ENCODE data around the gene RPTOR. TPM values are rescaled to one million over a fixed set of nuclear protein-coding genes. Genes with fewer than 3 reads are reported as not detected.

The RPTOR gene
- total RNA-seq, 6 experiments from 2014 or later, result 34.4 to 39.2 (median 35.5) TPM

DNA sequence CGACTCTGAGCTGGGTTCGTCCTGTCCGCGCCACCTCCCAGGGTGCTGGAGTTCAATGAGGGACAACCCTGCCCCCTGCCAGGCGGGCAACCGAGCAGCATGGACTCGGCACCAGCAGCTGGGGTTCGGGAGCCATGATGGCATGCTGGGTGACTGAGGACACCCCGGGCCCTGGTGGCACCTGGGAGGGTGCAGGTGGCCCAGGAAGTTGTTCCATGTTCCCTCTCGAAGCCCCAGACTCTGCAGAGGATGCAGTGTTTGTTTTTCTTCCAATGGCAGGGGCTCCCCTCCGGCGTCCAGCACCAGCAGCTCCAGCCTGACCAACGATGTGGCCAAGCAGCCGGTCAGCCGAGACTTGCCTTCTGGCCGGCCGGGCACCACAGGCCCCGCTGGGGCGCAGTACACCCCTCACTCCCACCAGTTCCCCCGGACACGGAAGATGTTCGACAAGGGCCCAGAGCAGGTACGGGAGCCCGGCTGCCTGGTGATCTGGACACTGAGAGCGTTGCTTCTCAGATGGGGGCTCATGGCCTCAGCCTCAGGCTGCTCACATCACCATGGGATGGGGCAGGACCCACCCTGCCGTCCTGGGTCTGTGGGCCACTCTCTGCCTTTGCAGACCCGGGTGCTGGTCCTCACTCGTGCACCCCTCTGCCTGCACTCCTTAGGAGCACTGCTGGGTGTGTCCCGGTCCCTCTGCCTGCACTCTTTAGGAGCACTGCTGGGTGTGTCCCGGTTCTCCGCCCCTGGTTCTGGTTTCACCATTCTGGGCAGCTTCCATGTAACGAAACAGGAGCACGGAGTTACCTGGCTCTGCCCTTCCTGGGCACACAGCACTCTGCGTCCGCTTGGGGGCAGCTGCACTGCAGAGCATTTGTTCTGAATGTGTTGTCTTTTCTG, 378.8 kb downstream of the RPTOR start:
- Mint-ChIP-seq H3K27me3 (ENCODE audit: insufficient read depth) (no peaks in the 10 kb centered on the region; the same call in 1 of the 2 replicates), H3K36me3 (ENCODE audit: low read depth) (peaks cover 11% of the 10 kb centered on the region)
- no peak for TF ChIP-seq CTCF (IDR thresholded peaks at IDR 0.05)

DNA sequence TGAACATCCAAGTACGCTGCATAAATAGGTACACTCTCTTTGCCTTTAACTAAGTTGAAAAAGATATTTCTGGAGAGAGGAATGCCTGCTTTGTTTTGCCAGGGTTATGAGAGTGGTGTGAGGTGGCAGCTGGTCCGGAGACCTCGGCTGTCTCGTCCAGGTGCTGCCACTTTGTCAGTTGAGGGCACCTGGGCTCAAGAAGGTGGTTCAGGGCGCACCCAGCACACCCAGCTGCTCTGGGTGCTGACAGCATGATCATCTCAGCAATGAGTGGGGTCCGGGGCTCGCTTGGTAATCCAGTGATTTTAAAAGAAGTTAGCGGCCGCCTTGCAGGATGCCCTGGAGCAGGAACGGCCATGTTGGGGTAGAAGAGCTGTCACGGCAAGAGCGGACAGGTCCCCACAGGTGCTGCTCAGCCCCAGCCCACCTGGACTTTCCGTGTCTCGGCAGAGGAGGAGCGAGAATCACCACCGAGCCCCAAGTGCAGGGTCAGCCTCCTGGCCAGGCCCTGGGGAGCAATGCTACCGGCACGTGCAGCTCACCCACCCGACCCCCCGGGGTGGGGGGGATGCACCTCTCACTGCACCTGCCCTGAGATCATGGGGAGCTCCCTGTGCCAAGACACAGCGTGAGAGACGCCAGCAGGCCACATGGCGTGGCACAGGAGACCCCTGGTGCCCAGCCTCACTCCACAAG, 379.6 kb downstream of the RPTOR start:
- no peak for TF ChIP-seq CTCF (IDR thresholded peaks at IDR 0.05)
- H3K4me1 Mint-ChIP-seq (ENCODE audit: low read depth), result no peaks in the 10 kb centered on the region
- H3K9me3 Mint-ChIP-seq, result no peaks in the 10 kb centered on the region
- H3K27me3 Mint-ChIP-seq (ENCODE audit: insufficient read depth), result no peaks in the 10 kb centered on the region; the same call in 1 of the 2 replicates
- no peak overlapping the region for H3K4me3 Mint-ChIP-seq
- H3K27ac Mint-ChIP-seq, result no peak overlapping the region
- DNase-seq, result no peak
- H3K36me3 Mint-ChIP-seq (ENCODE audit: low read depth), result peaks cover 19% of the 10 kb centered on the region

More for the DNA sequence above, 378.8 kb downstream of the RPTOR start:
- DNase-seq, result no peak
- Mint-ChIP-seq H3K27ac (no peak overlapping the region), H3K9me3 (no peaks in the 10 kb centered on the region), H3K4me1 (ENCODE audit: low read depth) (no peaks in the 10 kb centered on the region), H3K4me3 (no peak overlapping the region)

GRCh38 chr17:80924807-80925610, 380.4 kb downstream of the RPTOR start:
- Mint-ChIP-seq H3K27ac (no peak overlapping the region), H3K36me3 (ENCODE audit: low read depth) (peaks cover 23% of the 10 kb centered on the region), H3K9me3 (peaks cover 2% of the 10 kb centered on the region; the same call in 1 of the 2 replicates), H3K4me3 (no peak overlapping the region), H3K27me3 (ENCODE audit: insufficient read depth) (no peaks in the 10 kb centered on the region; the same call in 1 of the 2 replicates), H3K4me1 (ENCODE audit: low read depth) (no peaks in the 10 kb centered on the region)
- no peak for TF ChIP-seq CTCF (IDR thresholded peaks at IDR 0.05)
- DNase-seq, result no peak

GRCh38 chr17:80925688-80926335, 381.2 kb downstream of the RPTOR start:
- Mint-ChIP-seq H3K4me3 (no peak overlapping the region), H3K36me3 (ENCODE audit: low read depth) (peaks cover 24% of the 10 kb centered on the region), H3K27ac (no peak overlapping the region), H3K9me3 (peaks cover 5% of the 10 kb centered on the region; the same call in 1 of the 2 replicates), H3K27me3 (ENCODE audit: insufficient read depth) (no peaks in the 10 kb centered on the region; the same call in 1 of the 2 replicates), H3K4me1 (ENCODE audit: low read depth) (no peaks in the 10 kb centered on the region)
- no peak for DNase-seq
- no peak for TF ChIP-seq CTCF (IDR thresholded peaks at IDR 0.05)

All from HFFc6 (cell line).